Measurements from ENCODE around the gene CETN3.

The CETN3 gene

GRCh38 chr5:90409318-90410177 is at the start of gene CETN3:
TSS of gene CETN3 (minus strand) at chr5:90409756. CDS start at chr5:90409661, 95 bp downstream.
- peak; percentile 93 to 96 for DNase-seq

- DNase-seq, result no peak
These were observed 37.4 kb upstream of the CETN3 start for GRCh38 chr5:90446961-90447360.

- no peak for DNase-seq
These were observed 31.1 kb upstream of the CETN3 start for GRCh38 chr5:90440644-90441043.

GRCh38 chr5:90438100-90438499 is 28.5 kb upstream of the CETN3 start:
- no peak for DNase-seq

GRCh38 chr5:90437663-90438062 is 28.1 kb upstream of the CETN3 start:
- DNase-seq, result no peak

- peak; percentile 39 to 43 for DNase-seq
These were observed 24.7 kb upstream of the CETN3 start for GRCh38 chr5:90434116-90434714.

GRCh38 chr5:90424245-90424644 is 14.7 kb upstream of the CETN3 start:
- no peak for DNase-seq

- DNase-seq, result no peak
These were observed 11.6 kb upstream of the CETN3 start for GRCh38 chr5:90421136-90421535.

- no peak for DNase-seq
These were observed 8.7 kb upstream of the CETN3 start for GRCh38 chr5:90418214-90418613.

- peak in 1 of 2 donors; percentile 6 for DNase-seq
These were observed 714 bp upstream of the CETN3 start for GRCh38 chr5:90410178-90410762.

- no peak for DNase-seq
These were observed 812 bp downstream of the CETN3 start for GRCh38 chr5:90408571-90409317.

- no peak for DNase-seq
These were observed 3.1 kb downstream of the CETN3 start for GRCh38 chr5:90406466-90406865.

- DNase-seq, result no peak
These were observed 6.9 kb downstream of the CETN3 start for GRCh38 chr5:90402521-90403255.

GRCh38 chr5:90399251-90399650 is 10.3 kb downstream of the CETN3 start:
- DNase-seq, result no peak

GRCh38 chr5:90398726-90399125 is 10.8 kb downstream of the CETN3 start:
- DNase-seq, result no peak

- DNase-seq, result no peak
These were observed 14.6 kb downstream of the CETN3 start for GRCh38 chr5:90395005-90395404.

GRCh38 chr5:90390928-90391327 is 18.6 kb downstream of the CETN3 start:
- DNase-seq, result no peak

GRCh38 chr5:90390326-90390725 is 19.2 kb downstream of the CETN3 start:
- no peak for DNase-seq

- DNase-seq, result no peak
These were observed 22.0 kb downstream of the CETN3 start for GRCh38 chr5:90387508-90387907.

GRCh38 chr5:90386099-90386710 is 23.4 kb downstream of the CETN3 start:
- peak in 1 of 2 donors; percentile 9 for DNase-seq

- DNase-seq, result no peak
These were observed 25.2 kb downstream of the CETN3 start for GRCh38 chr5:90384389-90384788.

- DNase-seq, result no peak
These were observed 25.7 kb downstream of the CETN3 start for GRCh38 chr5:90383903-90384302.
